GM13976 (cell line): ENCODE results near the gene MCF2.

Experiments
- DNase-seq: peaks from one replicate; pipeline ENCODE4 v3.0.0; 2012; ENCODE audit warnings: low spot score
- CTCF ChIP-seq: IDR thresholded peaks from 2 replicates; pipeline ENCODE4 v1.5.1; 2012; ENCODE audit warnings: borderline replicate concordance, mild to moderate bottlenecking; ENCODE audit not compliant: insufficient read depth; ENCODE audit errors: extremely low read depth, missing control alignments, control extremely low read depth
- in situ Hi-C: fragments of 300-500 bp; cut with MboI; formaldehyde crosslinking; loops from one replicate; pipeline ENCODE4 v1.12.0; 2022; ENCODE audit warnings: low sequenced_read_pairs, mixed read lengths, inconsistent platforms; ENCODE audit not compliant: unreplicated experiment

Gene MCF2

DNA sequence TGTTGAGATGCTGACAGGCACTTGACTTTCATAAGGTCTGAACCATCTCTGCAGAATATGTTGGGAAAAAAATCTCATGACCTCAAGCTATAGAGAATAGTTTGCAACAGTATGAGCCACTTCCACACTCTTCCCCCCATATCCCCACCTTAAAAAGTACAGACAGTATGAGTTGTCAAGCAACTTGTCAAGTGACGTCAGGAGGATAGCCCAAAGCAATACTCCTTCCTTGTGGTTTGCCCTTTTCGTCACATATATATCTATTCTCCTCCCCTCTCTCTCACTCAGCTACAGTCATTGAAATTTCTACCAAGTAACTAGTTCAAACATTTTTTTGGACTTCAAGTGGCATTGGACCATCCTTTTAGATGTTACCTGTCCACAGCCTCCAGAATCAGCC, 67.7 kb downstream of the MCF2 start:
- no peak for TF ChIP-seq CTCF
- in situ Hi-C loops: no loop called here
- DNase-seq: no peak

- no peak for TF ChIP-seq CTCF
- in situ Hi-C loops: no loop called here
- DNase-seq: no peak
These were observed 68.7 kb downstream of the MCF2 start for GRCh38 chrX:139639253-139639652.

- DNase-seq: no peak
- no peak for TF ChIP-seq CTCF
- in situ Hi-C loops: no loop called here
These were observed 107.9 kb downstream of the MCF2 start for GRCh38 chrX:139600105-139600504.

GRCh38 chrX:139596068-139596467, 111.9 kb downstream of the MCF2 start:
- no peak for TF ChIP-seq CTCF
- in situ Hi-C loops: no loop called here
- no peak for DNase-seq

- DNase-seq: no peak
- no peak for TF ChIP-seq CTCF
- in situ Hi-C loops: no loop called here
These were observed 122.4 kb downstream of the MCF2 start for GRCh38 chrX:139585613-139586012.

GRCh38 chrX:139581068-139581467, 126.9 kb downstream of the MCF2 start:
- DNase-seq: no peak
- in situ Hi-C loops: no loop called here
- no peak for TF ChIP-seq CTCF

DNA sequence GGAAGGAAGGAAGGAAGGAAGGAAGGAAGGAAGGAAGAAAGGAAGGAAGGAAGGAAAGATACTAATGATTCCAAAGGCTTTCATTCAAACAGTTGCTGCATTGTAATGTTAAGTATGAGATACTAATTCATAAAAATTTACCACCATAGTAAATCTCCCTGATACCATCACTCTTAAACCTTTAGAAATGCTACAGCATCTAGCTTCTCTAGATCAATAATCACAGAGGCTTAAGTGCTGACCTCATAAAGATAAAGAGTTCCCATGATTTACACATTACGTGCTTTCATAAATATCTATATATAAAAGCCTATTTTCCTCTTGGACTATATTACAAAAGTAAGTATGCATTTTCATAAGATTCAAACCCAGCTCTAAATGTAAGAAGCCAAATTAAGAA, 141.0 kb downstream of the MCF2 start:
- in situ Hi-C loops: loop anchor here (25.0 kb wide), 1 partner anchor 805 kb away; no protein-coding TSS in a partner anchor

More for the DNA sequence above, 141.0 kb downstream of the MCF2 start:
- no peak for DNase-seq
- no peak for TF ChIP-seq CTCF
